Neural crest cell (in vitro differentiated cells): Measurements from ENCODE around the gene LAMTOR2. TPM values are rescaled to one million over a fixed set of nuclear protein-coding genes. Genes with fewer than 3 reads are reported as not detected.
A peak's percentile ranks its signal among the peaks of the same experiment; 100 is the strongest.

Source experiments
- DNase-seq: peaks from one replicate; pipeline ENCODE4 v3.0.0; 2021; ENCODE audit warnings: low read depth, mixed read lengths, low spot score
- H3K27ac Mint-ChIP-seq: one replicate; pipeline ENCODE4 v1.8.0; 2021; ENCODE audit warnings: mild to moderate bottlenecking, mixed read lengths; ENCODE audit not compliant: unreplicated experiment
- H3K27me3 Mint-ChIP-seq: 2 replicates; pipeline ENCODE4 v1.8.0; 2021; ENCODE audit warnings: low read depth, mild to moderate bottlenecking, mixed read lengths
- H3K36me3 Mint-ChIP-seq: 2 replicates; pipeline ENCODE4 v1.8.0; 2021; ENCODE audit warnings: low read depth, mild to moderate bottlenecking, mixed read lengths
- H3K4me1 Mint-ChIP-seq: 2 replicates; pipeline ENCODE4 v1.8.0; 2021; ENCODE audit warnings: mixed read lengths
- H3K4me3 Mint-ChIP-seq: one replicate; pipeline ENCODE4 v1.8.0; 2021; ENCODE audit warnings: mild to moderate bottlenecking, mixed read lengths
- H3K9me3 Mint-ChIP-seq: 2 replicates; pipeline ENCODE4 v1.8.0; 2021; ENCODE audit warnings: mixed read lengths
- CTCF ChIP-seq: fragments of 200-600 bp; sonication (generic); conservative IDR thresholded peaks from 2 replicates; pipeline ENCODE4 v1.5.0; 2021; ENCODE audit warnings: antibody characterized with exemption, mild to moderate bottlenecking
- total RNA-seq: library from RNA; stranded (reverse); gene quantifications from 2 replicates; pipeline ENCODE4 v1.2.1, GENCODE V29; 2021

The LAMTOR2 gene
- total RNA-seq, 1 donor from 2014 or later = 55.6 TPM

- Mint-ChIP-seq H3K9me3 (no peaks in the 10 kb centered on the region), H3K27me3 (no peaks in the 10 kb centered on the region), H3K36me3 (peaks cover 30% of the 10 kb centered on the region), H3K4me1 (peaks cover 80% of the 10 kb centered on the region), H3K4me3 (peak overlapping the region; percentile 100), H3K27ac (peak overlapping the region; percentile 81)
- peak; percentile 36 for DNase-seq
- TF ChIP-seq CTCF = no peak
Observed at GRCh38 chr1:156076609-156077429, 22.2 kb downstream of the LAMTOR2 start.

GRCh38 chr1:156077430-156077760 lies 22.8 kb downstream of the LAMTOR2 start:
- TF ChIP-seq CTCF = no peak
- H3K4me3 Mint-ChIP-seq = peak overlapping the region; percentile 100
- H3K27me3 Mint-ChIP-seq = no peaks in the 10 kb centered on the region
- peaks cover 30% of the 10 kb centered on the region for H3K36me3 Mint-ChIP-seq
- H3K9me3 Mint-ChIP-seq = no peaks in the 10 kb centered on the region
- DNase-seq = no peak
- H3K4me1 Mint-ChIP-seq = peaks cover 74% of the 10 kb centered on the region
- peak overlapping the region; percentile 37 for H3K27ac Mint-ChIP-seq

- H3K36me3 Mint-ChIP-seq = peaks cover 26% of the 10 kb centered on the region
- TF ChIP-seq CTCF = no peak
- no peaks in the 10 kb centered on the region for H3K27me3 Mint-ChIP-seq
- H3K4me1 Mint-ChIP-seq = peaks cover 69% of the 10 kb centered on the region
- H3K27ac Mint-ChIP-seq = peak overlapping the region; percentile 68
- no peak for DNase-seq
- H3K9me3 Mint-ChIP-seq = no peaks in the 10 kb centered on the region
- H3K4me3 Mint-ChIP-seq = peak overlapping the region; percentile 100
Observed at GRCh38 chr1:156078728-156079127, 24.1 kb downstream of the LAMTOR2 start.

- H3K27me3 Mint-ChIP-seq = no peaks in the 10 kb centered on the region
- H3K4me1 Mint-ChIP-seq = peaks cover 70% of the 10 kb centered on the region
- TF ChIP-seq CTCF = no peak
- no peak for DNase-seq
- H3K27ac Mint-ChIP-seq = peak overlapping the region; percentile 98
- H3K9me3 Mint-ChIP-seq = no peaks in the 10 kb centered on the region
- peaks cover 26% of the 10 kb centered on the region for H3K36me3 Mint-ChIP-seq
- H3K4me3 Mint-ChIP-seq = peak overlapping the region; percentile 100
Observed at GRCh38 chr1:156079762-156080161, 25.2 kb downstream of the LAMTOR2 start.

- no peak for DNase-seq
- Mint-ChIP-seq H3K27ac (peak overlapping the region; percentile 98), H3K4me1 (peaks cover 70% of the 10 kb centered on the region), H3K9me3 (no peaks in the 10 kb centered on the region), H3K4me3 (peak overlapping the region; percentile 100), H3K27me3 (no peaks in the 10 kb centered on the region), H3K36me3 (peaks cover 23% of the 10 kb centered on the region)
- TF ChIP-seq CTCF = no peak
Observed at GRCh38 chr1:156080241-156080862, 25.8 kb downstream of the LAMTOR2 start.
